Natural killer cell (primary cell): ENCODE results near the gene EPS15. TPM values are rescaled to one million over a fixed set of nuclear protein-coding genes. Genes with fewer than 3 reads are reported as not detected.
A peak's percentile ranks its signal among the peaks of the same experiment; 100 is the strongest.

Experiments used
- ATAC-seq, 3 donors: fragments of 150-1000 bp in 2 of 3; fragments of 200-7000 bp in 1 of 3; cut with Tn5 transposase; 1 replicate in 1 of 3; 2 replicates in 2 of 3; pipeline ENCODE4 v1.10.0; 2021; ENCODE audit warnings: mild to moderate bottlenecking in 2 of 3, moderate library complexity in 2 of 3
- DNase-seq, 2 donors: peaks; one replicate each; pipeline versions ENCODE4 v3.0.0 to v3.0.0-alpha.2; 2013 to 2021; ENCODE audit warnings: mixed read lengths in 1 of 2
- H3K27ac ChIP-seq: one replicate; pipeline ENCODE4 v1.5.1; 2013; ENCODE audit warnings: mild to moderate bottlenecking, low read length
- H3K27me3 ChIP-seq: one replicate; pipeline ENCODE4 v1.6.1; 2013; ENCODE audit warnings: low read length; ENCODE audit not compliant: control insufficient read depth, insufficient read depth
- H3K36me3 ChIP-seq: one replicate; pipeline ENCODE4 v1.6.1; 2013; ENCODE audit warnings: low read length; ENCODE audit not compliant: control insufficient read depth, insufficient read depth
- H3K4me1 ChIP-seq: one replicate; pipeline ENCODE4 v1.6.1; 2013; ENCODE audit warnings: low read length; ENCODE audit not compliant: control insufficient read depth, insufficient read depth
- H3K4me3 ChIP-seq: one replicate; pipeline ENCODE4 v1.5.1; 2013; ENCODE audit warnings: low read length
- H3K9me3 ChIP-seq: one replicate; pipeline ENCODE4 v1.6.1; 2013; ENCODE audit warnings: low read length; ENCODE audit not compliant: control insufficient read depth, insufficient read depth
- H3K27ac Mint-ChIP-seq, 2 donors: one replicate each; pipeline ENCODE4 v1.8.0; 2022; ENCODE audit warnings: mild to moderate bottlenecking in 2 of 2, mixed read lengths in 2 of 2, moderate library complexity in 1 of 2
- H3K27me3 Mint-ChIP-seq, 2 donors: one replicate each; pipeline ENCODE4 v1.8.0; 2022; ENCODE audit warnings: low read depth in 2 of 2, mixed read lengths in 2 of 2
- H3K36me3 Mint-ChIP-seq: one replicate; pipeline ENCODE4 v1.8.0; 2022; ENCODE audit warnings: mixed read lengths
- H3K4me1 Mint-ChIP-seq, 2 donors: one replicate each; pipeline ENCODE4 v1.8.0; 2022; ENCODE audit warnings: mixed read lengths in 2 of 2
- H3K4me3 Mint-ChIP-seq: one replicate; pipeline ENCODE4 v1.8.0; 2022; ENCODE audit warnings: mild to moderate bottlenecking, moderate library complexity, mixed read lengths
- H3K9me3 Mint-ChIP-seq, 2 donors: one replicate each; pipeline ENCODE4 v1.8.0; 2022; ENCODE audit warnings: mixed read lengths in 2 of 2
- WGBS: methylation state at CpG from one replicate; pipeline ENCODE4 v1.1.7; 2013; ENCODE audit warnings: missing lambda C conversion rate; ENCODE audit not compliant: insufficient coverage; 5-methylcytosine and 5-hydroxymethylcytosine counted together
- intact Hi-C: fragments of 100-400 bp; cut with micrococcal nuclease; formaldehyde crosslinking; loops from one replicate; pipeline ENCODE4 v1.14.2; 2022
- total RNA-seq, 4 donors: library from RNA; stranded (reverse); fragments of 120-200 nt in 1 of 4; gene quantifications; one replicate each; pipeline versions ENCODE4 v1.2.3 to v1.2.4, GENCODE V29; 2013 to 2022
- TF ChIP-seq, protein P1 (sequence below): fragments of 200-600 bp; IDR thresholded peaks from one replicate; pipeline ENCODE4 v1.8.0; 2022; ENCODE audit warnings: antibody characterized with exemption

The EPS15 gene
- total RNA-seq, 3 donors from 2014 or later (not counting 1 experiment from before 2014, with no cell fraction given) = 92.7 to 127 (median 93.5) TPM

DNA sequence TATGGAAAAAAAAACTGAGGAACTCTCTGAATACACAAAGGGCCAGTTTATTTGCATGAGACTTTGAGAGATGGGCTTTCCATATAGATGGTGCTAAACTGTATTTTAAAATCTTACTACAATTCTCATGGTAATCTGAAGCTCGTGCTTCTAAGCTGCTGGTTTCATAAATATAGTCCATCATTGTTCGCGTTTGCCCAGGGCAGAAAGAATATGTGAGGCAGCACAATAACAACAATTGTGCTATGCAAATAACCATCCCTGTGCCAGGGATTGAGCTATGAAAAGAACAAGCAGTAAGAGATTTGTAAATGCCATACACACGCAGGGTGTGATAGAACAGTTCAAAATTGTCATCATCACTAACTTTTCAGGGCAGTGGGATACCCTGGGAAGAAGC lies 4.9 kb upstream of the EPS15 start:
- Mint-ChIP-seq H3K4me1 (peaks cover 21 to 22% of the 10 kb centered on the region in 2 donors), H3K27me3 (peaks cover 0 to 3% of the 10 kb centered on the region in 2 donors), H3K9me3 (peaks cover 0 to 4% of the 10 kb centered on the region in 2 donors), H3K36me3 (no peaks in the 10 kb centered on the region), H3K27ac (no peak overlapping the region), H3K4me3 (no peak overlapping the region)
- no peaks in the 10 kb centered on the region for H3K36me3 ChIP-seq
- DNase-seq (no peak), ATAC-seq (no peak)
- WGBS = 98% methylated on average over 4 of the region's 4 CpGs
- H3K4me3 ChIP-seq = no peak overlapping the region
- H3K4me1 ChIP-seq = peaks cover 8% of the 10 kb centered on the region
- intact Hi-C loops = no loop called here
- no peaks in the 10 kb centered on the region for H3K9me3 ChIP-seq
- no peak overlapping the region for H3K27ac ChIP-seq
- TF ChIP-seq, protein P1, sequence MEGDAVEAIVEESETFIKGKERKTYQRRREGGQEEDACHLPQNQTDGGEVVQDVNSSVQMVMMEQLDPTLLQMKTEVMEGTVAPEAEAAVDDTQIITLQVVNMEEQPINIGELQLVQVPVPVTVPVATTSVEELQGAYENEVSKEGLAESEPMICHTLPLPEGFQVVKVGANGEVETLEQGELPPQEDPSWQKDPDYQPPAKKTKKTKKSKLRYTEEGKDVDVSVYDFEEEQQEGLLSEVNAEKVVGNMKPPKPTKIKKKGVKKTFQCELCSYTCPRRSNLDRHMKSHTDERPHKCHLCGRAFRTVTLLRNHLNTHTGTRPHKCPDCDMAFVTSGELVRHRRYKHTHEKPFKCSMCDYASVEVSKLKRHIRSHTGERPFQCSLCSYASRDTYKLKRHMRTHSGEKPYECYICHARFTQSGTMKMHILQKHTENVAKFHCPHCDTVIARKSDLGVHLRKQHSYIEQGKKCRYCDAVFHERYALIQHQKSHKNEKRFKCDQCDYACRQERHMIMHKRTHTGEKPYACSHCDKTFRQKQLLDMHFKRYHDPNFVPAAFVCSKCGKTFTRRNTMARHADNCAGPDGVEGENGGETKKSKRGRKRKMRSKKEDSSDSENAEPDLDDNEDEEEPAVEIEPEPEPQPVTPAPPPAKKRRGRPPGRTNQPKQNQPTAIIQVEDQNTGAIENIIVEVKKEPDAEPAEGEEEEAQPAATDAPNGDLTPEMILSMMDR = no peak
- H3K27me3 ChIP-seq = no peaks in the 10 kb centered on the region

DNA sequence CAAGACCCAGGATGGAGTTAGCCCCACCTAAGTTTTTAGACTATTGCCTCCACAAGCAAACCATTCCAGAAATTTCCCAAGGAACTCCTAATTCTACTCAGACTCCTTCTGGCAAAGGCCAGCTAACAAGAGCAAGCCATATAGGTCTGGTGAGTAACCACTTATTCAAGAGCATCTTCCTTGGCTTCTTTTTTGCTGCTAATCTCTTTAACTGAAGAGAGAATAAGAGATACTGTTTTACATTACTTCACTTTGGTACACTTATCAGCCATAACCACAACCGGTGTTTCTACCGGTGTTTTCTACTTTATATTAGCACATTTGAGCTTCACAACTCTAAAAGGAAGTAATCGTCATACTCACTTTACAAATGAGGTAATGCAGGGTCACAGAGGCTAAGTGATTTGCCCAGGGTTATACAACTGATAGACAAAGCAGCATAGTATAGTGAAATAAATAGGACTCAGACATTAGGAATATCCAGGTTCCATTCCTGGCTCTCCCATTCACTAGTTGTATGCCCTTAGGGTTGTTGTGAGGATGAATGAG lies 1.7 kb upstream of the EPS15 start:
- peaks cover 47 to 48% of the 10 kb centered on the region in 2 donors for H3K4me1 Mint-ChIP-seq
- H3K36me3 ChIP-seq = no peaks in the 10 kb centered on the region
- intact Hi-C loops = no loop called here
- peak overlapping the region; percentile 93 for H3K27ac Mint-ChIP-seq
- peak overlapping the region; percentile 74 for H3K27ac ChIP-seq
- peak; percentile 20 to 74 for DNase-seq
- WGBS = 9% methylated on average over 2 of the region's 3 CpGs
- no peaks in the 10 kb centered on the region for H3K36me3 Mint-ChIP-seq
- H3K27me3 ChIP-seq = no peaks in the 10 kb centered on the region
- no peak overlapping the region for H3K4me3 ChIP-seq
- H3K27me3 Mint-ChIP-seq = no peaks in the 10 kb centered on the region
- H3K4me1 ChIP-seq = peaks cover 22% of the 10 kb centered on the region
- peak overlapping the region; percentile 73 for H3K4me3 Mint-ChIP-seq
- H3K9me3 Mint-ChIP-seq = peaks cover 0 to 4% of the 10 kb centered on the region in 2 donors
- peak; percentile 60 to 75 (median 67) for ATAC-seq
- no peaks in the 10 kb centered on the region for H3K9me3 ChIP-seq
- TF ChIP-seq, protein P1 = no peak

DNA sequence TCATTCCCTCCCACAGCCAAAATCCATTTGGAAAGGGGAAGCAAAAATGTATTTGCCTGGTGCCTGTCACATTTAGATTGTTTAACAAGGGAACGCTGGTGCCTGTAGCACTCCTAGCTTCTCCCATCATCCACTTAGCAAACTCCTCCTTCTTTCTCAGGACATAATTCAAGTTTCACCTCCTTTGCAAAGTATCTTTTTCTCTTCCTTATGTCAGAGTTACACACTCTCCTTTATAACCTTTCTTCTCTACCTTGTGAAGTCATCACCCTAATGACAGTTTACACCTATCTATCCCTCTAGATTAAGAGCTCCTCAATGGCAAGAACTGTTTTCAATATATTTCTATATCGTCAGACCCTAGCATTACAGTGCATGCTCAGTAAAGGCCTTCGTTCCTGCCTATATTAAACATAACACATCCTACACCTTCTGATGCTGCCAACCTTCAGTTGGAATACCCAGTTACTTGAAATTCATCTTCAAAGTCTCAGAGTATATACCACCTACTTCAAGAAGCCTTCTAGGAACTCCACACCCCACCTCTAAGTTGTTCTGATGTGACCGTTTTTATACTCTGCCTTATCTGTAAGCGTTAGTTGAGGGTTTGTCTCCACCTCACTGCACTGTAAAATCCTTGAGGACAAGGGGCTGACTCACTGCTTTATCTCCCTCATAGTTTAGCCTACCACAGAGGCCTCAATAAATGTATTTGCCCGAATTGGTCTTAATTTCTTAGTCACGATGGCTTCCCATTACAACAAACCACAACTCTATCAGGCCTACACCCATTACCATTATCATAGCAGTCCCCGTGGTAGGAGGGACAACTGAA lies 1.0 kb upstream of the EPS15 start:
- Mint-ChIP-seq H3K36me3 (no peaks in the 10 kb centered on the region), H3K4me1 (peaks cover 53 to 54% of the 10 kb centered on the region in 2 donors), H3K4me3 (peak overlapping the region; percentile 73), H3K27ac (peak overlapping the region; percentile 93), H3K27me3 (no peaks in the 10 kb centered on the region), H3K9me3 (peaks cover 0 to 4% of the 10 kb centered on the region in 2 donors)
- no peaks in the 10 kb centered on the region for H3K27me3 ChIP-seq
- H3K4me1 ChIP-seq = peaks cover 24% of the 10 kb centered on the region
- intact Hi-C loops = loop anchor here (5.0 to 10.0 kb wide), 2 partner anchors 78 to 555 kb away; partner anchors contain the start of gene FAF1
- DNase-seq (peak in 1 of 2 donors; percentile 36), ATAC-seq (peak in 2 of 3 donors; percentile 2 to 20)
- no peaks in the 10 kb centered on the region for H3K36me3 ChIP-seq
- no peaks in the 10 kb centered on the region for H3K9me3 ChIP-seq
- WGBS = 76% methylated on average over 8 of the region's 8 CpGs
- TF ChIP-seq, protein P1 = no peak
- H3K4me3 ChIP-seq = no peak overlapping the region
- H3K27ac ChIP-seq = peak overlapping the region; percentile 74
